Fibroblast of peridontal ligament (primary cell): ENCODE results near the gene MEAK7.

Source experiments
- DNase-seq: peaks from one replicate; pipeline ENCODE4 v3.0.0-alpha.2; 2010; ENCODE audit errors: extremely low read depth

The MEAK7 gene, protein sequence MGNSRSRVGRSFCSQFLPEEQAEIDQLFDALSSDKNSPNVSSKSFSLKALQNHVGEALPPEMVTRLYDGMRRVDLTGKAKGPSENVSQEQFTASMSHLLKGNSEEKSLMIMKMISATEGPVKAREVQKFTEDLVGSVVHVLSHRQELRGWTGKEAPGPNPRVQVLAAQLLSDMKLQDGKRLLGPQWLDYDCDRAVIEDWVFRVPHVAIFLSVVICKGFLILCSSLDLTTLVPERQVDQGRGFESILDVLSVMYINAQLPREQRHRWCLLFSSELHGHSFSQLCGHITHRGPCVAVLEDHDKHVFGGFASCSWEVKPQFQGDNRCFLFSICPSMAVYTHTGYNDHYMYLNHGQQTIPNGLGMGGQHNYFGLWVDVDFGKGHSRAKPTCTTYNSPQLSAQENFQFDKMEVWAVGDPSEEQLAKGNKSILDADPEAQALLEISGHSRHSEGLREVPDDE

DNA sequence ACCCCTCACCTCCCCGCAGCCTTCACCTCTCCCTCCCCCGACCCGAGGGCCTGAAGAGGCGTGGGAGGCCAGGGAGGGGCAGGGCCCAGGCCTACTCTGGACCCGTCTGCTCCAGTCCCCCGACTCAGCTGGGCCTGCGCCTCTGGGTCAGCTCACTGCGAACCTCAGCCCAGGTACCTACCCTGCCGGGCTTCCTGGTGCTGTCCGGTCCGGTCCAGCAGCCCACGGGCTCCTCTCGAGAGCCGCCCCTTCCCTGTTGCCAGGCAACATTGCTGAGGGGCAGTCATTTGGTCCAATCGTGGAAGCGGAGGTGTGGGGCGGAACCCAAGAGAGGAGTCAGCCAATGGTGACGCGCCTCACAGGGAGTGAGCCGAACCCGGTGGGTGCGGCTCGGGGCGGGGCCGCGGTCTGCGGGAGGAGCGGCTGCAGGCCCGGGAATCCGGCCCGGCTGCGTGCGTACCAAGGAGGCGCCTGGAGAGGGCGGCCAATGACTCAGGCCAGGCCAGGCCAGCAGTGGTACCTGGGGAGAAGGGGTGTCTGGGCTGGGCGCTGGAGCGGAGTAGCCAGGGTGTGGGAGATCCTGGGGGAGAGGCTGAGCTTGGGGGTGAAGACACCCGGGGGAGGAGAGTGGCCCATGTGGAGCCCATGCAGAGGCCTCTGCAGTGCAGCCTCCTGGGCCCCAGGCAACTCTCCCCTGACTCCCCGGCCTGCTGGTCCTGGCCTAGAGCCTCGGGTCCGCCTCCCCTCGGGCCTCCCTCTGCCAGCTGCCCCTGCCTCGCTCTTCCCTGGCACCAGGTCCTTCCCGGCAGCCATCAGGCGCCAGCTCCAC is at the start of gene MEAK7:
Gene MEAK7, minus strand, starts transcription at position 240 of the 829 bp plus-strand sequence. CDS start 6,573 bp downstream, outside the sequence.
- DNase-seq, result peak; percentile 98

DNA sequence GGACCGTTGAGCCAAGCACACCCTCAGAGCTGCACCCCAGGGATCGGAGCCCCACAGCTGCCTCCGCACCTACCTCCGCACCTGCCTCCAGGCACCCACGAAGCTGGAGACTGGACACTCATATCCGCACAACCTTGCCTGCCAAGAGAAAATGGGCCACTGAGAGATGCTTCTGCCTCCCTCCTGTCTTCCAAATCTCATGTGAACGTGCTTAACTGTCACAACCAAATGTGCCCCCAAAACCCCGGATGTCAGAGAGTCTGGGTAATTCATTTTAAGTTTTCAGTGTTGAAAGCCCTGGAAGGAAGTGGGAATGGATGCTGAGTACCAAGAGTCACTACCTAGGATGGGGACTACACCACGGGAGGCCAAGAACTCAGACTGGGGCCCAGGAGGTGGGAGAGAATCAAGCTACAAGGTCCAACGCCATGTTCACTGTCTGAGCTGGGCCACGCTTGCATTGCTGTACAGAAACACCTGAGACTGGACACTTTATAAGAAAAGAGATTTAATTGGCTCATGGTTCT is 49.5 kb upstream of the MEAK7 start:
- DNase-seq, result no peak

DNA sequence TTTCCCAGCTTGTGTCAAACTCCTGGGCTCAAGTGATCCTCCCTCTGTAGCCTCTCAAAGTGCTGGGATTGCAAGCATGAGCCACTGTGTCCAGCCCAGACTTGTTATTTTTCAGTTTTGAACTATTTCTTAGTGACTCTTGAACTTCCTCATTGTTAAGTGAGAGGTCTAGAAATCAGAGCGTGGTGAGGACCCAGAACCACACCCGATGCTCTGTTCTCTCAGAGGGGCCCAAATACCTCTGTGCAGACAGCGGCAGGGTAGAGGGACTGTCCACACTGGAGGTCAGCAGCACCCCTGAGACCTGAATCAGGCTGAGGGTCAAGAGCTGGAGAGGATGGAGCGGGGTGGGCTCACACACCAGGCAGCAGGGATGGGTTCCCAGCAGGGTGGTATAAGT is 47.7 kb upstream of the MEAK7 start:
- no peak for DNase-seq

DNA sequence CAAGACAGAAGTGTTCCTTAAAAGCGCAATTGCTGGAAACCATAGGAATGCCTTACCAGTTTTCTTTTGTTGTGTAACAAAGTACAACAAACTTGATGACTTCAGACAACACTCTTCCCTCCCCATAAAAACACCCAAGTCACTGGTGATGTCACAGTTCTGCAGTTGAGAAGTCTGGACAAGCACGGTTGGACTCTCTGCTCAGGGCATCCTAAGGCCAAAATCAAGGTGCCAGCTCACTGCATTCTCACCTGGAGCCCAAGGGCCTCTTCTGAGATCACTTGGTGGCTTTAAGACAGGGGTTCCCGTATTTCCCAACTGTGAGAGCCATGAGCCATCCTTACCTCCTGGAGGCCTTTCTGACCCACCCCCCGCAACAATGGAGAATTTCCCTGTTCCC is 45.6 kb upstream of the MEAK7 start:
- no peak for DNase-seq

DNA sequence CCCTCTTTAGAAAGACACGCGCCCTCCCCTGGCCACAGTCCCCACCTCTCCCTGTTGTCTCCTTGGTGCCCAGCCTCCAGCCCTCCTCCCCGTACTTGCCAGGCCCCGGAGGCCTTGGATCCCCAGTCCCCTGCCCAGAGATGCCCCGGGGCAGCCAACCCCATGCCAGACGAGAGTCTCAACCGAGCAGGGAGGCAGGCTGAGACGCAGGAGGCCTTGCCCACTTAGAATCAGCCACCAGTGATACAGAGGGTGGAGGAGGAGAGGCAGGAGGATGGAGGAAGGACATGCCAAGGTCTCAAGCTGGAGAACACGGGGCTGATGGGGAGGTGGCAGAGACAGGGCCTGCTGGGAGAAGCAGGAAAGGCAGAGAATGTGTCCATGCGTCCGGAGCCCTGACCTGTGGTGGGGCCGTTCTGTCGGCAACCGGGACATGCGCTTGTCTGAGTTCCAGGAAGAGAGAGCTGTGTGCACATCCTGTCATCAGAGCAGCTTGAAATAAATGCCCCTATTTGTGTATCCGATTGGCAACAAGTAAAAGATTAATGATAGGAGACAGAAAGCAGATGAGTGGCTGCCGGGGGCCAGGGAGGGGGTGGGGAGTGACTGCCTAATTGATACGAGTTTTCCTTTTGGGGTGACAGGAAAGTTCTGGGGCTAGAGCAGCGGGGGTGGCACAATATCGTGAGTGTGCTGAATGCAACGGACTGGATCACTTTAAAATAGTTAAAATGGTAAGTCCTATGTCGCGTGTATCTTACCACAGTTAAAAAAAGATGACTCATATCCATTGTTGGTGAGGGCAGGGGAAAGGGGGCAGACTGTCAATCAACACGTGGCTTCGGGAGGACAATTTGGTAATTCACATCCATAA is 44.7 kb upstream of the MEAK7 start:
- no peak for DNase-seq

DNA sequence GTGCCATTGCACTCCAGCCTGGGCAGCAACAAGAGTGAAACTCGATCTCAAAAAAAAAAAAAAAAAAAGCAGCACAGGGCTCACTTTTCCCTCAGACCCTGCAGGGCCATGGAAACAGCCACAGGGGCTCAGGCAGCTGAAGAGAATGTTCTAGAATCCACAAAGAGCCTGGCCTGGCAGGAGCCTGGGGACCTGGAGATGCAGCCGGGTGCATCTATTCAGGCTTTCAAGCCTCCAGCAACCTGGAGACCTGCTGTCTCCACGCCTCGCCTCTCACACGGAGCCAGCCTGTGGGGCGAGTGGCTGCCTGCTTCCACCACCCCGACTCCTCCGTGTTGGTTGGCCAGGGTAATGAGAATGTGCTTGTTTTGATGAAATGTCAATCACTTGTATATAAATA is 44.0 kb upstream of the MEAK7 start:
- no peak for DNase-seq

DNA sequence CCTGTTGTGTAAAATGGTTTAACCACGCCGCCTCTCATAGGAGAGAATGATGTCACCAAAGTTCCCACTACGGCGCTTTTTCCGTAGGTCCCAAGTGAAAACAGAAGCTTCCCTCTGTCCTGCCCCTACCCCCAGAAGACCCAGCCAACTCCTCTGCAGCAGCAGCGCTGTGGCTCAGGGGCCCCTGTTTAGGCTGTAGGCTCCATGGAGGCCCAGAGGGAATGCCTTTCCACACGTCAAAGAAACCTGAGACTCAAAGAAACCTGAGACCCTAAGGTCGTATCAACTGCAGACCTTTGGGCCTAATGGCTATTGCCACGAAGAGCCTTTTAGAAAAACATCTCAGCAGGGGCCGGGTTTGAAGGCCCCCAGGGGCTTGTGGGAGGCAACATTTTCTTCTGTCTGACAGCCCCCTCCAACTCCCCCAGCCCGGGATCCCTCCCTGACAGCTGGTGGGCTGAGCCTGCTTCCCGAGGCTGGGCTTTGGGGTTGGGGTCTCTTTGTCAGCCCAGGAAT is 43.1 kb upstream of the MEAK7 start:
- DNase-seq, result no peak

DNA sequence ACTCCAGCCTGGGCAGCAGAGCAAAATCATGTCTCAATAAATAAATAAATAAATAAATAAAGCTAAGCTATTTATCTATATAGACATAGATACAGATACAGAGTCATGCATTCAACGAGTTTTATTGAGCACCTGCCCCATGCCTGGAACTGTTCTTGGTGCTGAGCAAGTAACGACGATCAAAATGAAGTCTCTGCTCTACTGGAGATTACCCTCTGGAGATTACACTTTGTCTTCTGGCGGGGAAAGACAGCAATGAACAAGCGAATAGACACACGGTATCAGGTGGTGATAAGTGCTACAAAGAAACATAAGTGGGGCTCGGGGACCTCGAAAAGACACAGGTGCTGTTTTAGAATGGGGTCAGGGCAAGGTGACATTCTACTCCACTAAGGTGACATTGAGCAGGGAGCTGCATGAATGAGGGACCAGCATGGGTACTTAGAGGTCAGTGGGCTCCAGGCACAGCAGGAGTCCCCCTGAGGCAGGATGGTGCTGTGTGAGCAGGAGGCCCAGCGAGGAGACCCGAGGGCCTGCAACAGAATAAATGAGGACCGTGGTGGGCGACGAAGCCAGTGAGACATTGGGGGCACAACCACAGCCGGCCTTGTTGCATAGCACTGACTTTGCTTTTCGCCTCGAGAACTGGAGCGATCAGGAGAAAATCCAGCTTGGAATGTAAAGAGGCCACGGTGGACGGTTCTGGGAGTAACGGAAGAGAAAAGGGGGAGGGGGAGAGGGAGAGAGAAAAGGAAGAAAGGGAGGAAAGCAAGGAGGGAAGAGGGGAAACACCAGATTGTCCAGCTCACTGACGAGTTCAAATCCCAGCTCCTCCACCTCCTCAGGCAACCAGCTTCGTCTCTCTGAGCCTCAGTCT is 42.4 kb upstream of the MEAK7 start:
- no peak for DNase-seq

DNA sequence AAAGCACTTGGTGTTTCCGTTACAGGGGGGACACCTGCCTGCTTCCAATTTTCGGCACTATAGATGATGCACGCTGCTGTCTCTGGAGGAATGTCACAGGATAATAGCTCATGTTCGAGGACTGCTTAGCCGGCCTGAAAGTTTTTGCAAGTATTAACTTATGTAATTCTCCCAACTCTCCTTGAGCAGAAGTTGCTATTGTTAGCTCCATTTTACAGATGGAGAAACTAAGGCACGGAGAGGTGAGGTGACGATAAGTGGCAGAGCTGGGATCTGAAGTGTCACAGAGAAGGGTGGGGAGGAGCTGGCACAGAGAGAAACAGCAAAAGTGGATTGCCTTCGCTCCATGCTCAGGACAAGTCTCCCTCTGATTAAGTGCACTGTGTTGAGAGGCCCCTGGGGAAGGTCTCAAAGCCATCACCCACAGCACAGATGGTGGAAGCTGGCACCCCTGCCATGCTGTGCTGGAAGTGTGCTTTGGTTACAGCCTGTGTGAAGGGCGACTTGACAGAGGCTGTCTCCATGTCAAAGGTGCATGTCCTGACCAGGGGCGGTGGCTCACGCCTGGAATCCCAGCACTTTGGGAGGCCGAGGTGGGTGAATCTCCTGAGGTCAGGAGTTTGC is 40.8 kb upstream of the MEAK7 start:
- no peak for DNase-seq

DNA sequence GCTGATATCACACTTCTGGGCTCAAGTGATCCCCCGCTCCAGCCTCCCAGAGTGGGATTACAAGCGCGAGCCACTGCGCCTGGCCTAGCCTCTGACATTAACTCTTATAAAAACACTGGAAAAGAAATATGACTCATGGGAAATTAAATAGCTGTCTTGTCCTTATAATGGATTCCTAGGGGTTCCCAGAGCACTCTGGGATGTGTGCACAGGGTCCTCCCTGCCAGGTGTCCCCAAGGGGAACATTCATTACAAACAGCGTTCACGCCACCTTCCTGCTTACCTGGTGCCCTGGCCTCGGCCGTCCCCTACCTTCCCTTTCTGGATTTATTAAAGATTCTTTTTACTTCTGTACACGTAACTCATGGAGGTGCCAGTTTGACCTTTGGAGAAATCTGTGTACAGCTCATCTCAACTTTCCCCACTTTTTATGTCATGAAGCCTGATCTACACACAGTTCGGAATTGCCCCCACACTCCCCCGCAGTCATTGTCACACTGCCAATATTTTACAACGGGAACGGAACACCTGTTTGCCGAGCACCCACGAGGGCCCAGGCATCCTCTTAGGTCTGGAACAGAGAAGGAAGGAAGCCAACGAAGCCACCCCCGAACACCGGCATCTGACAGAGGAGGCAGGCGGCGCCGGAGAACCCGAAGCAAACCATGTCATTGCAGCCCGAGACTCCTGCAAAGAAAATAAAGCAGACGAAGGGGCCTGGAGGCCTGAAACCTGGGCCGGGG is 39.7 kb upstream of the MEAK7 start:
- DNase-seq, result no peak

DNA sequence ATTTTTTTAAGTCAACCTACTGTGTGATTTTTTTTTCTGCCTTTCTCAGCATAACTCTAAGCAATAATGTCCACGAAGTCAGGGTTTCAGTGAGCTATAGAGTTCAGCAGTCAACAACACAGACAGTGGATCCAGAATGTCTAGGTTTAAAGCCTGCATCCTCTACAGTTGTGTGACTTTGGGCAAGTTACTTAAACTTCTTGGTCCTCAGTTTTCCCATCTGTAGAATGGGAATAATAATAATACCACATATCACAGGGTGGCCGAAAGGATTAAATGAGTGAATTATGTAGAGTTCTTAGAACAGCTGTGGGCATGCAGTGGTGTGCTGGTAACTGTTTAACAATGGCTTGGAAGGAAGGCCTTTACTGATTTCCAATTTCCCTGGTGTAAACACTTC is 38.8 kb upstream of the MEAK7 start:
- DNase-seq, result no peak

DNA sequence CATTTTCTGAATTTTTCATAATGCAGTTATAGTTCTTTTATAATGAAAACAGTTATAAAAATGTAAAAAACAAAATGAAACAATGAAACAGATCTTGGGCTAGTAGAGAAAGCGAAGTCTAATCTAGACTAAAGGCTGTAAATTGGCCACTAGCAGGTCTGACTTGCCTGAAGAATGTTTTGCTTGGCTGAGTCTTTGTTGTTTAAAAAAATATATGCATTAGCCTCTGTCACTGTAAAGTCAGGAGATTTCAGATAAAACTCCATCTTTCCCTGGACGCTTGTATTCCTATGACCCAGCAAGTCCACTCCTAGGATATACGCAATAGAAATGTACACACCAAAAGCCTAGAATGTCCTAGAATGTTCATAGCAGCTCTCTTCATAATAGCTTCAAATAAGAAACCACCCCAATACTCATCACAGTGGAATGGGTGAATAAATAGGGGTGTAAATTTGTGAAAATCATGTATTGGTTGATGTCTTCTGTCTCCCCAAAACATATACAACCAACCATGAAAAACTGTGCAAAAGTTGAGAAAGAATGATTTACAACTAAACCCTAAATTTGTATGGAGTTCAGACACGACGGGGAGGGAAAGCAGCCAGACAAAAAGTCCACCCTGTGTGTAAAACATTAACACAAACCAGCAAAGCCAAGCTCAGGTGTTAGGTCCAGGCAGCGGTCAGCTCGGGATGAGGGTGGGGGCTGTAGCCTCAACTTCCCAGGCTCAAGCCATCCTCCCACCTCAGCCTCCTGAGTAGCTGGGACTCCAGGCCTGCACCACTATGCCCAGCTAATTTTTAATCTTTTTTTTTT is 37.7 kb upstream of the MEAK7 start:
- DNase-seq, result peak; percentile 42

DNA sequence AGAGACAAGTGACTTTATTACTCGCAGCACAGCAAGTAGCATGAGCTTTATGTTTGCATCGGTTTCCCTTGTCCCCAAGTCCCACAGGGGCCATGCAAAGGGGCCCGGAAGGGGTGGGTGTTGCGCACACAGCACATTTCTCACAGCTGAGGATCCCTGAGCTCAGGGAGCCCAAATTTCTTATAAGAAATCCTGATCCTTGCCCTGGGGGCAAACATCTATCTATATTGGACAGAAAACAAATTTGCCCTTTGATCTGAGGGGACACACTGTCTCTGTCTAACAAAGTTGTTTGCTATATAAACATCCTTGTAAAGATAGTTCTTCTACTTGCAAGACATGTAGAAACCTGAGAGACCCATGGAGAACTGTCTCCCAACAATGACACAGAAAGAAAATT is 35.7 kb upstream of the MEAK7 start:
- DNase-seq, result no peak

DNA sequence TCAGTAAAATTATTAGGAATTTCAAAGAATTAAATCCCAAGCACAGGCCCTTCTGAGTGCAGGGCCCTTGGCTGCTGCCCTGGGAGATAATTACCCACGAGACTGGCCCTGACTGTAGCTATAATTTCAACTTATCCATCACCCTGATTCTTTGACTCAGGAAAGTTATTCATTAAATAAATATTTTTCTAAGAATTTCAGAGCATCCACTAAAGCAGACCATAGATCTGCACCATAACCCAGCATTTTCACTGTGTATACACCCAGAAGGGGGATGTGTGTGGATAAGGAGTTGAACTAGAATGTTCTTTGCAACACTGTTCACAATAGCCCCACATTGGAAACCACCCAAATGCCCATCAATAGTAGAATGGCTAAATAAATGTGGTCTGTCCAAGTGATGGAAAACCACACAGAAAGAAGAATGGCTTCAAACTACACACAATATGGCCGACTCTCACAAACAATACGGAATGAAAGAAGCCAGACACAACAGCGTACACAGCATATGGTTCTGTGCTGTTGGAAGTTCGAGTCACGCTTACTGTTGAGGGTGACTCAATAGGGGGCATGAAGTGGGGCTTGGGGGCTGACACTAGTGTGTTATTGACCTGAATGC is 33.9 kb upstream of the MEAK7 start:
- no peak for DNase-seq

DNA sequence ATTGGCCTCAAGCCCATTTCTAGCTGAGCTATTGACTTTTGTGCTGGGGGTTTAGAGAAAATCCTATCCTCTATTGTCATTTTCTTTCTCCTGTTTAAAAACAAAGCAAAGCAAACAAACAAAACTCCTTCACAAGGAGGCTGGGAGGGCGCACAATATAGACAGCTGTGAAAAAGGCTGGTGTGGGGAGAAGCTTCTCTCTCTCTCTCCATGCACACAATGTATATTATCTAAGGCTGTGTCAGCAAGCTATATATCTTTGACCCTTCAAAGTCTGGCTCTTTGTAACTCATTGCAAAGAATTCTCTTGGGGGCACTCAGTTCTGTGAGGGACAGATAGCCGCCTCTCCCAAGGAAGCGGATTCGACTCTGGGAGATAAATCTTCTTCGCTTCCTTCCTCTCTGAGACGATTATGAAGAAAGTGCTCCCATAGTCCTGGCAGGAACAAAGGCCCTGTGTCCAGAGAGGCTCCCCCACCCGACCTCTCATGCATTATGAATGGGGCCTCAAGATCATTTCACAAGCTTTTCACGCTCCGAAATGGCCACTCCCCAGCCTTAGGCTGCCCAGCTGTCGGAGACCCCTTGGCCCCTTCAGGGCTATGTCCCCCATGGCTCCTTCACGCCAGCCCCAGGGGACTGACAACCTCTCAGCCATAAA is 33.2 kb upstream of the MEAK7 start:
- DNase-seq, result no peak

DNA sequence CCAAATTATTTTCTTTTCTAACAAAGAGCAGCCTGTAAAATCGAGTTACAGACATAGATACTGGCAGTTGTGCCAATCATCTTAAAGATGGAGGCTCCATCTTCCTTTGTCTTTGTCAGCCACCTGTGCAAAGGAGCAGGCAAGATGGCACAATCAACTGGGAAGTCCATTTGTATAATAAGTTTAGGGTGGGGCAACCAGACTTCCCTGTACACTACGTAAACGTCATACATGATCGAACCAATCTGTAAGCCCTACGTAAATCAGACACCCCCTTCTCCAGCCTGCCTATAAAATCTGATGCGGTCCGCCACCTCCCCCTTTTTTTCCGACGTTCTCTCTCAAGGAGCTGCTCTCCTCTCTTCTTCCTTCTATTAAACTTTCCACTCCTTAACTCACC is 31.4 kb upstream of the MEAK7 start:
- no peak for DNase-seq

DNA sequence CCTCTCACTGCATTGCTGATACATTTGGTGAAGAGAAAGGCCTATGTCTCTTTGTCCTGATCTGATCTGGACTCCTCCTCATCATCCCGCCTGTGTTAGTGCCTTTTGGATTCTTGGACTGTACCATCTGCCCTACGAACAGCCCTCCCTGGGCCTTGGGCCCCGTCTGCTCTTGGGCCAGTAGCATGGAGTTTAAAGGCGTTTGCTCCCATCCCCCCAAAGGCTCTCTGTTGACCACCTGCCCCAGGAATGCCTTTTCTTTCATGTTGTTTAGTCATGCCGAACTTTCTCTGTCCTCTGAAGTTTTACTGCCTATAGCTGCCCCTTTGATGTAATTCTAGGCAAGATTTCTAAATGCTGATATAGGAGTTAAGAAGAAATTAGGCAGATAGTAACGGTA is 30.9 kb upstream of the MEAK7 start:
- DNase-seq, result no peak
